SK-N-SH treated with all-trans-retinoic acid at 6 μM for 48 hours (cell line): ENCODE results near the gene CCL25.

ENCODE experiments used
- ATAC-seq: fragments of 200-7000 bp; cut with Tn5 transposase; 3 replicates; pipeline ENCODE4 v1.9.1; 2020; ENCODE audit warnings: mild to moderate bottlenecking, moderate library complexity
- ARNTL ChIP-seq: fragments of 450-650 bp; formaldehyde crosslinking; IDR thresholded peaks from 2 replicates; pipeline ENCODE4 v1.5.0; 2020; ENCODE audit warnings: low read depth, mild to moderate bottlenecking, moderate library complexity, borderline replicate concordance
- BACH2 ChIP-seq: fragments of 250-450 bp; sonication (Bioruptor Pico); IDR thresholded peaks from 2 replicates; pipeline ENCODE4 v1.9.0; 2021; ENCODE audit warnings: mild to moderate bottlenecking, borderline replicate concordance
- CREB5 ChIP-seq: fragments of 250-450 bp; sonication (Bioruptor Pico); IDR thresholded peaks from 2 replicates; pipeline ENCODE4 v1.5.1; 2020; ENCODE audit warnings: low read depth, mild to moderate bottlenecking, moderate library complexity
- CSDC2 ChIP-seq: fragments of 250-450 bp; sonication (Bioruptor Pico); IDR thresholded peaks from 2 replicates; pipeline ENCODE4 v1.5.0; 2020; ENCODE audit warnings: mild to moderate bottlenecking, moderate library complexity
- ESRRG ChIP-seq: fragments of 250-450 bp; sonication (Bioruptor Pico); IDR thresholded peaks from 2 replicates; pipeline ENCODE4 v1.6.1; 2021; ENCODE audit warnings: mild to moderate bottlenecking
- GLIS3 ChIP-seq: fragments of 250-450 bp; sonication (Bioruptor Pico); IDR thresholded peaks from 2 replicates; pipeline ENCODE4 v1.5.0; 2020; ENCODE audit warnings: mild to moderate bottlenecking, moderate library complexity
- ISL1 ChIP-seq: fragments of 250-450 bp; sonication (Bioruptor Pico); IDR thresholded peaks from 2 replicates; pipeline ENCODE4 v2.1.2; 2022; ENCODE audit warnings: mild to moderate bottlenecking, moderate library complexity
- OSR1 ChIP-seq: fragments of 250-450 bp; sonication (Bioruptor Pico); IDR thresholded peaks from 2 replicates; pipeline ENCODE4 v1.8.0; 2022; ENCODE audit warnings: moderate library complexity, mild to moderate bottlenecking, inconsistent platforms
- PPARA ChIP-seq: fragments of 250-450 bp; sonication (Bioruptor Pico); IDR thresholded peaks from 2 replicates; pipeline ENCODE4 v1.5.0; 2020; ENCODE audit warnings: mild to moderate bottlenecking, borderline replicate concordance
- RARB ChIP-seq: fragments of 250-450 bp; sonication (Bioruptor Pico); IDR thresholded peaks from 2 replicates; pipeline ENCODE4 v1.8.0; 2021; ENCODE audit warnings: mild to moderate bottlenecking, moderate library complexity
- SNAI2 ChIP-seq: fragments of 250-450 bp; sonication (Bioruptor Pico); IDR thresholded peaks from 2 replicates; pipeline ENCODE4 v1.5.0; 2020; ENCODE audit warnings: mild to moderate bottlenecking, moderate library complexity
- TCF4 ChIP-seq: fragments of 250-450 bp; sonication (Bioruptor Pico); IDR thresholded peaks from 2 replicates; pipeline ENCODE4 v1.8.0; 2021; ENCODE audit warnings: mild to moderate bottlenecking, moderate library complexity, borderline replicate concordance
- TOX ChIP-seq: fragments of 250-450 bp; sonication (Bioruptor Pico); IDR thresholded peaks from 2 replicates; pipeline ENCODE4 v1.8.0; 2021; ENCODE audit warnings: mild to moderate bottlenecking, moderate library complexity, borderline replicate concordance
- ZC3H10 ChIP-seq: fragments of 250-450 bp; sonication (Bioruptor Pico); IDR thresholded peaks from 2 replicates; pipeline ENCODE4 v1.5.1; 2021; ENCODE audit warnings: mild to moderate bottlenecking, moderate library complexity
- ZFP3 ChIP-seq: fragments of 250-450 bp; sonication (Bioruptor Pico); IDR thresholded peaks from 2 replicates; pipeline ENCODE4 v1.5.0; 2020; ENCODE audit warnings: mild to moderate bottlenecking, moderate library complexity
- ZFP30 ChIP-seq: fragments of 450-650 bp; formaldehyde crosslinking; IDR thresholded peaks from 2 replicates; pipeline ENCODE4 v1.5.0; 2022; ENCODE audit warnings: mild to moderate bottlenecking, moderate library complexity
- ZNF565 ChIP-seq: fragments of 450-650 bp; formaldehyde crosslinking; conservative IDR thresholded peaks from 2 replicates; pipeline ENCODE4 v1.5.0; 2020; ENCODE audit warnings: low read depth, mild to moderate bottlenecking, moderate library complexity
- ZNF70 ChIP-seq: fragments of 450-650 bp; formaldehyde crosslinking; IDR thresholded peaks from 2 replicates; pipeline ENCODE4 v1.5.0; 2020; ENCODE audit warnings: mild to moderate bottlenecking, moderate library complexity
- ZNF8 ChIP-seq: fragments of 450-650 bp; formaldehyde crosslinking; IDR thresholded peaks from 2 replicates; pipeline ENCODE4 v1.5.0; 2020; ENCODE audit warnings: mild to moderate bottlenecking, moderate library complexity
- TF ChIP-seq, protein P1 (sequence below): fragments of 250-450 bp; sonication (Bioruptor Pico); IDR thresholded peaks from 2 replicates; pipeline ENCODE4 v1.8.0; 2021; ENCODE audit warnings: low read depth, mild to moderate bottlenecking, moderate library complexity, borderline replicate concordance
- TF ChIP-seq, protein P2 (sequence below): fragments of 250-450 bp; sonication (Bioruptor Pico); IDR thresholded peaks from 2 replicates; pipeline ENCODE4 v1.8.0; 2020; ENCODE audit warnings: mild to moderate bottlenecking, moderate library complexity, borderline replicate concordance
- TF ChIP-seq, protein P3 (sequence below): fragments of 250-450 bp; sonication (Bioruptor Pico); IDR thresholded peaks from 2 replicates; pipeline ENCODE4 v1.5.0; 2020; ENCODE audit warnings: mild to moderate bottlenecking, moderate library complexity
- TF ChIP-seq, protein P4 (sequence below): fragments of 250-450 bp; sonication (Bioruptor Pico); IDR thresholded peaks from 2 replicates; pipeline ENCODE4 v1.5.1; 2021; ENCODE audit warnings: mild to moderate bottlenecking, moderate library complexity

The CCL25 gene

GRCh38 chr19:8020681-8021080, 31.9 kb upstream of the CCL25 start:
- no peak for ATAC-seq
- TF ChIP-seq, protein P1, sequence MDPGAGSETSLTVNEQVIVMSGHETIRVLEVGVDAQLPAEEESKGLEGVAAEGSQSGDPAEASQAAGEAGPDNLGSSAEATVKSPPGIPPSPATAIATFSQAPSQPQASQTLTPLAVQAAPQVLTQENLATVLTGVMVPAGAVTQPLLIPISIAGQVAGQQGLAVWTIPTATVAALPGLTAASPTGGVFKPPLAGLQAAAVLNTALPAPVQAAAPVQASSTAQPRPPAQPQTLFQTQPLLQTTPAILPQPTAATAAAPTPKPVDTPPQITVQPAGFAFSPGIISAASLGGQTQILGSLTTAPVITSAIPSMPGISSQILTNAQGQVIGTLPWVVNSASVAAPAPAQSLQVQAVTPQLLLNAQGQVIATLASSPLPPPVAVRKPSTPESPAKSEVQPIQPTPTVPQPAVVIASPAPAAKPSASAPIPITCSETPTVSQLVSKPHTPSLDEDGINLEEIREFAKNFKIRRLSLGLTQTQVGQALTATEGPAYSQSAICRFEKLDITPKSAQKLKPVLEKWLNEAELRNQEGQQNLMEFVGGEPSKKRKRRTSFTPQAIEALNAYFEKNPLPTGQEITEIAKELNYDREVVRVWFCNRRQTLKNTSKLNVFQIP (CRISPR knock-in tag): no peak
- no peak for TF ChIP-seq ZFP3 (CRISPR knock-in tag)
- TF ChIP-seq ZFP30 (CRISPR knock-in tag): no peak
- no peak for TF ChIP-seq ESRRG (CRISPR knock-in tag)
- no peak for TF ChIP-seq ZC3H10
- TF ChIP-seq, protein P2, sequence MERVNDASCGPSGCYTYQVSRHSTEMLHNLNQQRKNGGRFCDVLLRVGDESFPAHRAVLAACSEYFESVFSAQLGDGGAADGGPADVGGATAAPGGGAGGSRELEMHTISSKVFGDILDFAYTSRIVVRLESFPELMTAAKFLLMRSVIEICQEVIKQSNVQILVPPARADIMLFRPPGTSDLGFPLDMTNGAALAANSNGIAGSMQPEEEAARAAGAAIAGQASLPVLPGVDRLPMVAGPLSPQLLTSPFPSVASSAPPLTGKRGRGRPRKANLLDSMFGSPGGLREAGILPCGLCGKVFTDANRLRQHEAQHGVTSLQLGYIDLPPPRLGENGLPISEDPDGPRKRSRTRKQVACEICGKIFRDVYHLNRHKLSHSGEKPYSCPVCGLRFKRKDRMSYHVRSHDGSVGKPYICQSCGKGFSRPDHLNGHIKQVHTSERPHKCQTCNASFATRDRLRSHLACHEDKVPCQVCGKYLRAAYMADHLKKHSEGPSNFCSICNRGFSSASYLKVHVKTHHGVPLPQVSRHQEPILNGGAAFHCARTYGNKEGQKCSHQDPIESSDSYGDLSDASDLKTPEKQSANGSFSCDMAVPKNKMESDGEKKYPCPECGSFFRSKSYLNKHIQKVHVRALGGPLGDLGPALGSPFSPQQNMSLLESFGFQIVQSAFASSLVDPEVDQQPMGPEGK (CRISPR knock-in tag): no peak
- TF ChIP-seq ARNTL (CRISPR knock-in tag): no peak
- no peak for TF ChIP-seq OSR1 (CRISPR knock-in tag)
- TF ChIP-seq PPARA: no peak
- no peak for TF ChIP-seq SNAI2 (CRISPR knock-in tag)
- TF ChIP-seq ISL1 (CRISPR knock-in tag): no peak
- TF ChIP-seq, protein P3, sequence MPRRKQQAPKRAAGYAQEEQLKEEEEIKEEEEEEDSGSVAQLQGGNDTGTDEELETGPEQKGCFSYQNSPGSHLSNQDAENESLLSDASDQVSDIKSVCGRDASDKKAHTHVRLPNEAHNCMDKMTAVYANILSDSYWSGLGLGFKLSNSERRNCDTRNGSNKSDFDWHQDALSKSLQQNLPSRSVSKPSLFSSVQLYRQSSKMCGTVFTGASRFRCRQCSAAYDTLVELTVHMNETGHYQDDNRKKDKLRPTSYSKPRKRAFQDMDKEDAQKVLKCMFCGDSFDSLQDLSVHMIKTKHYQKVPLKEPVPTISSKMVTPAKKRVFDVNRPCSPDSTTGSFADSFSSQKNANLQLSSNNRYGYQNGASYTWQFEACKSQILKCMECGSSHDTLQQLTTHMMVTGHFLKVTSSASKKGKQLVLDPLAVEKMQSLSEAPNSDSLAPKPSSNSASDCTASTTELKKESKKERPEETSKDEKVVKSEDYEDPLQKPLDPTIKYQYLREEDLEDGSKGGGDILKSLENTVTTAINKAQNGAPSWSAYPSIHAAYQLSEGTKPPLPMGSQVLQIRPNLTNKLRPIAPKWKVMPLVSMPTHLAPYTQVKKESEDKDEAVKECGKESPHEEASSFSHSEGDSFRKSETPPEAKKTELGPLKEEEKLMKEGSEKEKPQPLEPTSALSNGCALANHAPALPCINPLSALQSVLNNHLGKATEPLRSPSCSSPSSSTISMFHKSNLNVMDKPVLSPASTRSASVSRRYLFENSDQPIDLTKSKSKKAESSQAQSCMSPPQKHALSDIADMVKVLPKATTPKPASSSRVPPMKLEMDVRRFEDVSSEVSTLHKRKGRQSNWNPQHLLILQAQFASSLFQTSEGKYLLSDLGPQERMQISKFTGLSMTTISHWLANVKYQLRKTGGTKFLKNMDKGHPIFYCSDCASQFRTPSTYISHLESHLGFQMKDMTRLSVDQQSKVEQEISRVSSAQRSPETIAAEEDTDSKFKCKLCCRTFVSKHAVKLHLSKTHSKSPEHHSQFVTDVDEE (CRISPR knock-in tag): no peak

DNA sequence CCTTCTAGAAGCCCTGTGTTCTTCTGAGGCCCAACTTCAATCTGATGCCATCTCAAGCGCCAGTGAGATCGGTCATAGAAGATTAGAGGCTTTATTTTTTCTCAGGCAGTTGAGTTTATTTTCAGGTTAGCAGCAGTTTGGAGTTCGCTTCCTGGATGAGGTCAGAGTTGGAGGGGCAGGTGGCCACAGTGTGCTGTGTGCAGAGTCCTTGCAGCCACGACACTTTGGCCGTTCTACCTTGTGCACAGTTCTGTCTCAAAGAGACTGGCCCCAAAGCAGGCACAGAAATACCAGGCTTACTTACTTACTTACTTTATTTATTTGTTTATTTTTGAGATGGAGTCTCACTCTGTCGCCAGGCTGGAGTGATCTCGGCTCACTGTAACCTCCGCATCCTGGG, 31.2 kb upstream of the CCL25 start:
- no peak for ATAC-seq
- TF ChIP-seq CREB5 (CRISPR knock-in tag) (no peak), TOX (no peak), ZNF8 (no peak), ZFP3 (CRISPR knock-in tag) (no peak), GLIS3 (CRISPR knock-in tag) (no peak), ZNF565 (no peak), ISL1 (CRISPR knock-in tag) (no peak), TCF4 (CRISPR knock-in tag) (no peak), ZC3H10 (no peak), RARB (CRISPR knock-in tag) (no peak), ESRRG (CRISPR knock-in tag) (no peak), ZNF70 (CRISPR knock-in tag) (no peak)
- TF ChIP-seq, protein P2 (CRISPR knock-in tag): no peak
- TF ChIP-seq, protein P1 (CRISPR knock-in tag): no peak
- TF ChIP-seq, all 23 proteins: peak for 0

GRCh38 chr19:8022275-8022674, 30.3 kb upstream of the CCL25 start:
- no peak for ATAC-seq
- no peak for TF ChIP-seq PPARA
- TF ChIP-seq GLIS3 (CRISPR knock-in tag): no peak
- no peak for TF ChIP-seq ZFP3 (CRISPR knock-in tag)
- no peak for TF ChIP-seq ZFP30 (CRISPR knock-in tag)
- no peak for TF ChIP-seq OSR1 (CRISPR knock-in tag)
- TF ChIP-seq CSDC2: no peak
- TF ChIP-seq, protein P3 (CRISPR knock-in tag): no peak
- no peak for TF ChIP-seq RARB (CRISPR knock-in tag)
- no peak for TF ChIP-seq SNAI2 (CRISPR knock-in tag)
- TF ChIP-seq BACH2: no peak
- TF ChIP-seq, protein P4, sequence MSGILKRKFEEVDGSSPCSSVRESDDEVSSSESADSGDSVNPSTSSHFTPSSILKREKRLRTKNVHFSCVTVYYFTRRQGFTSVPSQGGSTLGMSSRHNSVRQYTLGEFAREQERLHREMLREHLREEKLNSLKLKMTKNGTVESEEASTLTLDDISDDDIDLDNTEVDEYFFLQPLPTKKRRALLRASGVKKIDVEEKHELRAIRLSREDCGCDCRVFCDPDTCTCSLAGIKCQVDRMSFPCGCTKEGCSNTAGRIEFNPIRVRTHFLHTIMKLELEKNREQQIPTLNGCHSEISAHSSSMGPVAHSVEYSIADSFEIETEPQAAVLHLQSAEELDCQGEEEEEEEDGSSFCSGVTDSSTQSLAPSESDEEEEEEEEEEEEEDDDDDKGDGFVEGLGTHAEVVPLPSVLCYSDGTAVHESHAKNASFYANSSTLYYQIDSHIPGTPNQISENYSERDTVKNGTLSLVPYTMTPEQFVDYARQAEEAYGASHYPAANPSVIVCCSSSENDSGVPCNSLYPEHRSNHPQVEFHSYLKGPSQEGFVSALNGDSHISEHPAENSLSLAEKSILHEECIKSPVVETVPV (CRISPR knock-in tag): no peak
